ENCODE data around the gene ATP10A.

The ATP10A gene

GRCh38 chr15:25812073-25812472 is 51.1 kb downstream of the ATP10A start:
- no peak for TF ChIP-seq CTCF (IDR thresholded peaks at IDR 0.05; ENCODE audit: low read depth, low read length)
- no peak overlapping the region for H3K4me3 ChIP-seq (ENCODE audit: low read depth, low read length)

GRCh38 chr15:25811481-25811906 is 51.6 kb downstream of the ATP10A start:
- no peak overlapping the region for H3K4me3 ChIP-seq (ENCODE audit: low read depth, low read length)
- TF ChIP-seq CTCF (IDR thresholded peaks at IDR 0.05; ENCODE audit: low read depth, low read length): no peak

GRCh38 chr15:25810631-25811091 is 52.5 kb downstream of the ATP10A start:
- no peak for TF ChIP-seq CTCF (IDR thresholded peaks at IDR 0.05; ENCODE audit: low read depth, low read length)
- no peak overlapping the region for H3K4me3 ChIP-seq (ENCODE audit: low read depth, low read length)

- no peak for TF ChIP-seq CTCF (IDR thresholded peaks at IDR 0.05; ENCODE audit: low read depth, low read length)
- no peak overlapping the region for H3K4me3 ChIP-seq (ENCODE audit: low read depth, low read length)
Observed at GRCh38 chr15:25810154-25810553, 53.0 kb downstream of the ATP10A start.

DNA sequence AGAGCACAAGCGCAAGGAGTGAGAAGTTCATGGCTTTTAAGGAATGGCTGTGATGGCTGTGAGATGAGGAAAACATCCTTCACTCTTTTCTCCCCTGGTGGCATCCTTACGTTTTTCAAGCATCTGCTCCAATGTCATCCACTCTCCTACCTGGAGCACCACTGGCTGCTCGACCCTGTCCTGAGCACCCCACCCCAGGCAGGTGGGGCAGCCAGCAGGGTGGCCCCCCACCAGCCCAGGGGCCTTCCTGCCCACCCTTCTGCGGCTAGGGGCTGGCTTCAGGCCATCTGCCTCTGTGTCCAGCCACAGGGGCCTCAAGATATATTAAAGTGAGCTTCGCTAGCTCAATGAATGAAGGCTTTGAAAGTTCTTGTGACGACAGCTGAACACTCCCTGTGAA is 56.1 kb downstream of the ATP10A start:
- no peak overlapping the region for H3K4me3 ChIP-seq (ENCODE audit: low read depth, low read length)
- TF ChIP-seq CTCF (IDR thresholded peaks at IDR 0.05; ENCODE audit: low read depth, low read length): no peak

DNA sequence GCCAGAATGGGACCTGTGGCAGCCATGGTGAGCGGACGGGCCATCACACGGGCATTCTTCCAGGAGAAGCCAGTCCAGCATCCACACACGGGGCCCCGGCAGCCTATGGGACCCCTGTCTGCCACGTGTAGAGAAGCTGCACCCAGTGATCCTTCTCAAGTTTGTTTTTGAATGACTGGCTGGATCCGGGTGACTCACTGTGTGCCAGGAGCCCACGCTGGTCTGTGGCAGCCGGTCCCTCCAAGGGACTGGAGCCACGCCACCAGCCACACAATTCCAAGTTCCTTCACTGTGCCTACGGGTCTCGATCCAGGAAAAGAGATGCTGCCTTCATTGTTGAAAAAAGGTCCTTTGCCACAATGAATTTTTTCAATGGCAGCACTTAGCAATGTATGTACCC is 58.1 kb downstream of the ATP10A start:
- no peak for TF ChIP-seq CTCF (IDR thresholded peaks at IDR 0.05; ENCODE audit: low read depth, low read length)
- H3K4me3 ChIP-seq (ENCODE audit: low read depth, low read length): no peak overlapping the region

- TF ChIP-seq CTCF (IDR thresholded peaks at IDR 0.05; ENCODE audit: low read depth, low read length): no peak
- no peak overlapping the region for H3K4me3 ChIP-seq (ENCODE audit: low read depth, low read length)
Observed at GRCh38 chr15:25804451-25804850, 58.7 kb downstream of the ATP10A start.
